ENCODE measurements around the gene VSTM2B. TPM values are rescaled to one million over a fixed set of nuclear protein-coding genes. Genes with fewer than 3 reads are reported as not detected.

VSTM2B gene
- total RNA-seq, 1 donor from 2014 or later = not detected

DNA sequence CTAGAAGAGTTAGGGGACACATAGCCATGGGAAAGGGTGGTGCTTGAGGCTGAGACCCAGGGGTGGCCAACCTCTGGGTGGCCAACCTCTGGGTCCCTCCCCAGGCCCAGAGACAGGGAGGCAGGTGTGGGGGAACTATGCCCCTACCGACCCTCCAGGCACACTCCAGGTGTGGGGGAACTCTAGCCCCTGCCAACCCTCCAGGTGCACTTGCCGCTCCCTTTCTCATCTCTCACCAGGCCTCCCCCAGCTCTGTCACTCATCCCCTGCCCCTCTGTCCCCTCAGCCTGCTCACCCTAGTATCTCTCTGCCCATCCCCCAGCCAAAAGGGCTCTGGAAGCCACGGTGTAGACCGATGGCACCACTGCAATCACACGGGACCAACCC is 10.6 kb upstream of the VSTM2B start:
- DNase-seq (ENCODE audit: low spot score) = no peak

DNA sequence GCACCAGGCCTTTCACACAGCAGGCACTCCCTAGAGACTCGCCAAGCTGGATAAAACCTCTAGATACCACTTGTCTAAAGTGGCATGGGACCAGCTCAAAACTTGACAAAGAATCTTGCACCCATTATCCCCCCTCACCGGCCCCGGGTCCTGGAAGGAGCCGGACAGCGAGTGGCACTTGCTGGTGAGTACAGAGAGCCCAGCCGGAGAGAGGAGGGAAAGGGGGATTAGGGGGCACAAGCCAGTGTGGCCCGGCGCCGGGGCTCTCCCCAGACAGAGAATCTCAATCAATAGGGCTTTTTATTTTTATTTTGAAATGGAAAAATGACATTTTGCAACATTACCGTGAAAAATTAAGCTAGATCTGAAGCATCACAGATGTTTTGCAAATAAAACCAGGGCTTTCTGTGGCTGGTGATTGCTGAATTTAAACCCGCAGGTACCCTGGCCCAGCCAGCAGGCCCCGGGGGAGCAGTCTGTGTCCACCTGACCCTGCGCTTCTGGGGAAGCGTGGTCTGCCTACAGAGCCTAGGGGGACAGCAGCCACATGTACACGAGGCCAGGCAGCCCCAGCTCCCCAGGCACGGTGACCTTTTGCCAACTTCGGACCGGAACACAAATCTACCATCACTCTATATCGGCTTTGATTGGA is 10.0 kb upstream of the VSTM2B start:
- no peak for DNase-seq (ENCODE audit: low spot score)

DNA sequence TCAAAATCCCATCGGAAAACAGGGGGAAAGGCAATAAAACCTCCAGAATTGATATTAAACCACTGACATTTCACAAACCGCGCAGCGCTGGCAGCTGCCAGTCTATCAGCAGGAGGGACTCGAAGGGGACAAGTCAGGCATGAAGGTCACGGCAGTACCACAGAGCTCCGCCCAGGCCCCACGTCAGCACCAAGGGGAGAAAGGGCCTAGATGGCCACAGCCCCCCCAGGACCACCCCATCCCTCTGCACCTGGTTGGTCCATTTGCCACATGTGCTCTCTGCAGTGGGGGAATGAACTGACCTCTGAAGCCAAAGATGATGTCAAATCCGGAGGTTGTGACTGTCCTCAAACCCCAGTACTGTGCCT is 9.5 kb upstream of the VSTM2B start:
- DNase-seq (ENCODE audit: low spot score) = no peak

DNA sequence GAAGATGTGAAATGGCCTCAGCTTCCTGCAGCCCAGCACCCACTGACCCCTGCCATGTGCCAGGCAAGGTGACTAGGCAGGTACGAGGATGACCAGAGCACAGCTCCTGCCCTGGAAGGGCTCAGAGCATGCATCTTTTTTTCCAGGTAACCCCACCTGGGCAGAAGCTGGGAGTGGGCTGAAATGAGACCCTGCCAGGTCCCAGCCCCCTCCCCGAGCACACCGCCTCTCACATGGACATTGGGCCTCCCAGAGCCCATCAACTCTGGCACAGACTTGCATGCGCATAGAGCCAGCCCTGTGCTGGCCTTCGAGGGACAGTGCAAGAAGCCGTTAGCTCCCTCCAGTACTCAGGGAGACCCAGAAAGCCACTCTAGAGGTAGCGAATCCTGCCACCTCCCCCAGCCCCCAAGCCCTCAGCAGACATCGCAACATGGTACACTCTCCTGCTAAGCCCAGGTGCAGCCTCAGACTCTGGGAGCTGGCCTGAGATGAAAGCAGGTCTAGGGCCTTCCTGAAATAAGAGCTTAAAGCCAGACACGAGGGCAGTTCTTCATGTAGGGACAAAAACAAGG is 8.9 kb upstream of the VSTM2B start:
- DNase-seq (ENCODE audit: low spot score) = no peak

DNA sequence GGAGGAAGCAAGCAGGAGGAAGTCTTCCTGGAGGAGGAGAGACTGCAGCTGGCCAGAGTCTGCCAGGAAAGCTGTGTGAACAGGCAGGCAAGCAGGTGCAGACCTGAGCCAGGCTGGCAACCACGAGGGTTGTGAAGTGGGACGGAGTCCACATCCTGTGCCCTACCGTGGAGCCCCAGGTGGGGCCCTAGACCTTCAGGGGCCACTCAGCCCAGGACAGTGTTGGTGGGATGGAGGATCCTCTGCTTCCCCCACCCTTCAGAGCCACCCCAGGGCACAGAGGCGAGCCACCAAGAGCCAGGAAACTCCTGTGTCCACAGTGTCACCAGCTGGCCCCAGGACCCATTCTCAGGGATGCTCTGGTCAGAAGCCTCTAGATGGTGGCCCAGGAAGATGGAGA is 8.4 kb upstream of the VSTM2B start:
- no peak for DNase-seq (ENCODE audit: low spot score)

DNA sequence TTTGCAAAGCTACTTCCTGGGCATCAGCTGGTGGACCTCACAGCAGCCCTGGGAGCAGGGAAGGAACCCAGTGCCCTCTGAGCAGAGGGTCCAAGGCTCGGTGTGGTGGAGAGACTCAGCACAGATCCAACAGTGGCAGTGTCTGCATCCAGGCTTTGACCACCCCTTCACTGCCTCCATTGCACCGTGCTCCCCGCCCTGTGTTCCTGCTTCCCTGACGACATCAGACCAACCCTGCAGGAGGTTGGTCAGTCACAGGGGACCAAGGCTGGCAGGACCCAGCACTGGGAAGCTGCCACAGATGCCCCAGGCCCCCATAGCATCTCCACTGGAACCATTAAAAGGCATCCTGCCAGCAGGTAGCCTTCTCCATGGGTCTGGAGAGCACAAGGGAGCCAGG is 7.8 kb upstream of the VSTM2B start:
- DNase-seq (ENCODE audit: low spot score) = no peak

DNA sequence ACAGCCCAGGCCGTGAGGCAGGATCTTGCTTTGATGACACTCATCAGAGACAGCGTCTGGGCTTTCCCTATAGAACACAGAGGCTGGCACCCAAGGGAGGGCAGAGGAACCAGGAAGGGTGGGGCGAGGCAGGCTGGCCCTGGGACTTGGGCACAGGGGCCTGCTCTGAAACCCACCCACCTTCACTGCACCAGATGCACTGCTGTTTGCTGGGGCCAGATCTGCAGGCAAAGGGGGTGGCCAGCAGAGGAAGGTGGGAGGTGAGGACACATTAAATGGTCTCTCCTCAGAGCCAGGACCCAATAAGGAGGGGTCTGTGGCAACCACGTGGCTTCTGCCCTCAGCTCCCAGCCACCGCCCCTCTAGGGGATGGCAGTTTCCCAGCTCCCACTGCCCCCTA is 6.6 kb upstream of the VSTM2B start:
- no peak for DNase-seq (ENCODE audit: low spot score)

DNA sequence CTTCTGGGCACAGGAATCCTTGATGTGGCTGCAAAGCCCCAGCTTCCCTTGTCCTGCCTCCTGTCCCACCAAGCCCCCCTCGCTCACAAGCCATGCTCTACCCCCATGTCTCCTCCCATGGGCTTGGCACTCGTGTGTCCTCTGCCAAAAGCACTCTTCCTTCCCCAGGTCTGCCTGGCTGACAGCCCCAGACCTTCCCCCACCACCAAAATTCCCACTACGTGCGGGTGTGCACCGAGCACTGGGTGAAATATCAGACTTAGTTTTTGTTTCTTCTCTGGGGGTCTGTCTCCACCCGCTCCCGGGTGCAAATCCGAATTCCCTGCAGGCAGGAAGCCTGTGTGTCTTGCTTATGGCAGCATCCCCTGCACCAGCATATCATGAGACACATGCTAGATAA is 5.9 kb upstream of the VSTM2B start:
- DNase-seq (ENCODE audit: low spot score) = no peak

DNA sequence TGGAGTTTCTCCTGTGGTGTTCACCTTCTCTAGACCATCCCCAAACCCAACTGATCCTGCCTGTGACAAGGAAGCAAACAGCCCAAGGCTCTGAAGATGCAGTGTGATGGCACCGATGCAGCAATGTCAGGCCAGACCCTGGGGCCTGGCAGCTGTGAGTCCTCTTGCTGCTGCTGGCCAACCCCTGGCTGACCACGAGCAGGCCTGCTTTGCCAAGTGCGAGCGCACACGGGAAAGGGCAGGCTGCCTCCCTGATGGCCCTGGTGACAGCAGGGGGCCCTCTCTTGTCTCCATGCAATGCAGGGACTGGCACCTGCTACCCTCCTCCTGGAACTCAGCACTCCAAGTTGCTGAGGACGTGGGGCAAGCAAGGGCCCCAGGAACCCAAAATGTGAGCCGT is 5.4 kb upstream of the VSTM2B start:
- no peak for DNase-seq (ENCODE audit: low spot score)

DNA sequence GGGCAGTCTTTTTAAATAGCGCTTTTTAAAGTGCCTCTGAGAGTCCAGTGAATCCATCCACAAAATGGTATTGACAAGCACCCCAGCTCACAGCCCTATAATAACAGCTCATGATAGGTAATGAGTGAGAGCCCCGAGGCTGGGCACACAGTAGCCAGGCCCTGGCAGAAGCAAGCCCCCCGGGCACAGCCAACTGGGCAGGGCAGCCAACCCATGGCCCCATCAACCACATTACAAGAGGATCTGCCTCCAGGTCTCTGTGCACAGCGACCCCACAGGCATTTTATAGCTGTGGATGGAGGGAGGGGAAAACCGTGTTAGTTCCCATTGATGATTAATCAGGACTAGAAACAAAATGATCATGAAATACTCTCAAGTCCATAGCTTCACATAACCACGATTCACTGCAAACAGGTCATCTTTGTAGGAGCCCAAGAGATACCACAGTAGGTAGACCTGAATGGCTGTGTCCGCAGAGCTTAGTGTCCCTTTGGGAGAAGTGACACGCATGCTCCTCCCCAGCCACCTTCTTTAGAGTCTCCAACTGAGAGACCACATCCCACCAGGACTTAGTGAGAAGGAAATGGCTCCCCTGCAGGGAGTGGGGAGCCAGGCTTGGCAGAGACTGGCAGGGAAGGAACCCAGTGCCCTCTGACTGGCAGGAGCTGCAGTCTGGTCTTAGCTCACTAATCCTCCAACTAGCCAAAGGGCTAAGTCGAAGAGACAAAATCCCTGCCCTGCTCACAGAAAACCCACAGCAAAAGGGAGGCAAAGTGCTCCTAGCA is 4.3 kb upstream of the VSTM2B start:
- DNase-seq (ENCODE audit: low spot score) = no peak

DNA sequence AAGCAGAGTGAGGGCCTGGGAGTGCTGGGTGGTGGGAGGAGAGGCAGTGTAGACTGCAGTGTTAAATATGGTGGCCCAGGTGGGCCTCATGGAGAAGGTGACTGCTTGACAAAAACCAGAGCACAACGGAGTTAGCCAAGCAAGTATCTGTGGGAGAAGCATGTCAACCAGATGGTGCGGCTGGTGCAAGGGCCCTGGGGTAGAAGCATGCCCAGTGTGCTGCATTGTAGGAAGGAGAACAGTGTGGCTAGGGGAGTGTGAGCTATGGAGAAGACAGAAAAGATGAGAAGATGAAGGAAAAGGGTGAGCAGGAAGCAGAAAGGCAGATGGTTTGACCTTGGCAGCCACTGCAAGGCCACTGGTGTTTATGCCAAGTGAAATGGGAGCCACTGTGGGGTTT is 2.2 kb upstream of the VSTM2B start:
- DNase-seq (ENCODE audit: low spot score) = no peak

DNA sequence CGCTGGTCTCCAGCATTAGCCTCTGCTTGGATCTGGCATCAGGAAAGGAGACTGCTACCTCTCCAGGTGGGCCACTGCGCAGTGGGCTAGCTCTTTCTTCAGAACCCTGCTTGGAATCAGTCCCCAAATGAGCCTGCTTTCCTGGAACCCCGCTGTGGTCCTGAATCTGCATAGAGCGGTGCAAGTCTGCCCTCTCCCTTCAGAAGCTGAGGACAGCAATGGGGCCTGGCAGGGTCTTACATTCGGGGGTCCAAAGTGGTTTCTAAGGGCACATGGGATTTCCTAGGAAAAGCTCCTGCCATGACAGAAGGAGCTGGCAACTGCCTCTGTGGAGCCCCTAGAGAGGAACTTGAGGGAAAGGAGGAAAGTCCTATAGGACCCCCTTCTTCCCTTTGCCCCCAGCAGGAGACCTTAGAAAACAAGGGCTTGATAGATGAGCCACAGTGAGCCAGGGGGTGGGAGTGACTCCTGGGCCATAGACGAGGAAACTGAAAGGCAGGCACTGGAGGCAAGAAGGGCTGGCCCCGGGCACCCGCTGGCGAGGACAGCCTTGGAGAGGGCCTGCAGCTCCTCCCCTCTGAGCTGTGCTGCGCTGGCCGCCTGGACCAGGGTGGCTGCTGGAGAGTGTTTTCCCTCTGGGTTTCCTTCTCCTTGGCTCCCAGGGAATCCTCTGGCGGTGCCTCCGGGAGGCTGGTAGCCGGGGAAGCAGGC is 1.4 kb upstream of the VSTM2B start:
- no peak for DNase-seq (ENCODE audit: low spot score)

DNA sequence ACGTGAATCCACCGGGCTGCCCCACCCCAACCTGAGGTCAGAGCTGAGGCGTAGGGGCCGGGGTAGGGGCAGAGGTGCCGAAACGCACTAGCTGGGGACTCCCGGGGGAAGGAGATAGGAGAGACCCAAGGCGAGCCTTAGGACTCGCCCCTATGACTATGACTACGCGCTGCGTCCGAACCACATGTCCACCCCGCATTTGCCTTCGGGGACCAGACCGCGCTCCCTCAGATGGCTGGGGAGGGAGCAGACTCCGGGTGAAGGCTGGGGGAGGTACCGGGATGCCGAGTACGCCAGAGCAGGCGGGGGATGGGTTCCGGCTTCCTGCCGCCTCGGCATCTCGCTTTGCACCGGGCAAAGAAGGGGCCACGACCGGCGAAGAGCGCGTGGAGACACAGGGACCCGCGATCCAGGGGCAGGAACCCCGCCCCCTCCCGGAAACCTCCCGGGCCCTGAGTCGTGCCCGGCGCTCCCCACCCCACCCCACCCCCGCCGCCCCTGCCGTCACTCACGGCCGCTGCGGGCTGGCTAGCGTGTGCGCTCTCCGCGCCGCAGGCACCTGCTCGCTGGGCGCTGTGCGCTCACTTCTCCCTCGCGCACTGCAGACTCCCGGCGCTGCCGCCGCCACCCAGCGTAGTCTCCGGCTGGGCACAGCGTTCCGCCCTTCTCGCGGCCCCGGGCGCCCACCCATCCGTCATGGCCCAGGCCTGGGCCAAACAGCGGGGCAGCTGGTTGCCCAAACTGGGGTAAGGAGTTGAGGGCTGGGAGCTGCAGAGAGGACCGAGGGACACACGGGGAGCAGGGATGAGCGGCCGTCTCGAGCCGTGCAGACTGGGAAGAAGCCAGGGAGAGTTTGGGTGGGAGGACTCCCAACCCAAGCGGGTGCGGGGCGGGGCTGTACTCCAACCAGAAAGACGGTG is 622 bp upstream of the VSTM2B start:
- no peak for DNase-seq (ENCODE audit: low spot score)

DNA sequence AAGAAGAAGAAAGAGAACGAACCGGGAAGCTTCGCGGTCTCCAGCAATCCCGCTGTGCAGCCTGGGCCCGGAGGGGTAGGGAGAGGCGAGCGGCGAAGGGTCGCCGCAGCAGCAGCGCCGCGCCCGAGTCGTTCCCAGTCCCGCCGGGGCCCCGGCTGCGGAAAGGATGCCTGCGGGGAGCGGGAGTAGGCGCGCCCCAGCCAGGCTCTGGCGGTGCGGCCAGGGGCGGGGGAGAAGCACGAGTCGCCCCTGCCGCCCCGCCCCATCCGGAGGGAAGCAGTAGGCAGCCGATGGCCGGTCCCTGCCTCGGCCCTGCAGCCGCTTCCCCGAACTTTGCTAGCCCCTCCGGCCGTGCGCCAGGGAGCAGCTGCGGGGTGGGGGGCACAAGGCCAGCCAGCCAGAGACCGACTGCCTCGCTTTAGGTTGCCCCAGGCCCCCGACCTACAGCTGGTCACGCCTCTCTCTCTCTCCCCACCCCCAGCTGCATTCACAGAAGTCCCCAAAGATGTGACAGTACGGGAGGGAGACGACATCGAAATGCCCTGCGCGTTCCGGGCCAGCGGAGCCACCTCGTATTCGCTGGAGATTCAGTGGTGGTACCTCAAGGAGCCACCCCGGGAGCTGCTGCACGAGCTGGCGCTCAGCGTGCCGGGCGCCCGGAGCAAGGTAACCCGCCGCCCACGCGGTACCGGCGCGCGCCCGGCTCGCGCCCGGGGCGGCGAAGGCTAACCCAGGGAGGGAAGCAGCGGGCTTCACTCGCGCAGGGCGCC is 1.1 kb downstream of the VSTM2B start:
- no peak for DNase-seq (ENCODE audit: low spot score)

DNA sequence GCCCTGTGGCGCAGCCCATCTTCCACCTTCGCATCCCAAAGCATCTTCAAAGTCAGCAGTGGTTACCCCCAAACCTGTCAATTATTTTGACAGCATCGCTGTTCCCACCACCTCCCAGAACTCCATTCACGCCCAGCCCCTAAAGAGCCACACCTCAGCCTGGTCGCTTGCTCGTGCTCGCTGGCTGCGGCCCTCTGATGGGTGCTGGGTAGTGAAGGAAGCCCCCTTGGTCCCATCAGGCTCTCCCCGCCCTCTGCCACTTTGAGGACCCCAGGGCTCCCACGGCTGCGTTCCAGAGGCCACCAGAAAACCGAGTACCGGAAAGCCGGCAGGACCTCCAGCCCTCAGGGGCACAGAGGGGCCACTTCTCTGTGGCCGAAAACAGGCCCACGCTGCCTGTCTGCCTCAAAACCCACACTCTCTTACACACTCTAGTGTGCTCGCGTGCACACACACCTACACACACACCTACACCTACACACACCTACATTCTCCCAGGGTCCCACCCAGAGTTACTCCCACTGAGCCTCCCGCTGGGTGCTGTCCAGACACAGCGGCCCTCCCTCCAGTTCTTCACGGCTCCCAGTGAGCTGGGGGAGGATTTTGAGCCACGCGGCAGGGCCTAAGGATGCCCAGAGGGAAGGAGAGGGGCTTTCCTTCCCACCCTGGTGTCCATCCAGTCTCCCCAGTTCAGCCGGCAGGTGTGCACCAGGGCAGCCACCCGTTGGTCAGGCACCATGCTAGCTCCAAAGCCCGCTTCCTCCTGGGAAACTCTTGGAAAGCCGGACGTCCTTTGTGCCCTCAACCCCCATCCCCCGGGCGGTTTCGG is 1.9 kb downstream of the VSTM2B start:
- no peak for DNase-seq (ENCODE audit: low spot score)

DNA sequence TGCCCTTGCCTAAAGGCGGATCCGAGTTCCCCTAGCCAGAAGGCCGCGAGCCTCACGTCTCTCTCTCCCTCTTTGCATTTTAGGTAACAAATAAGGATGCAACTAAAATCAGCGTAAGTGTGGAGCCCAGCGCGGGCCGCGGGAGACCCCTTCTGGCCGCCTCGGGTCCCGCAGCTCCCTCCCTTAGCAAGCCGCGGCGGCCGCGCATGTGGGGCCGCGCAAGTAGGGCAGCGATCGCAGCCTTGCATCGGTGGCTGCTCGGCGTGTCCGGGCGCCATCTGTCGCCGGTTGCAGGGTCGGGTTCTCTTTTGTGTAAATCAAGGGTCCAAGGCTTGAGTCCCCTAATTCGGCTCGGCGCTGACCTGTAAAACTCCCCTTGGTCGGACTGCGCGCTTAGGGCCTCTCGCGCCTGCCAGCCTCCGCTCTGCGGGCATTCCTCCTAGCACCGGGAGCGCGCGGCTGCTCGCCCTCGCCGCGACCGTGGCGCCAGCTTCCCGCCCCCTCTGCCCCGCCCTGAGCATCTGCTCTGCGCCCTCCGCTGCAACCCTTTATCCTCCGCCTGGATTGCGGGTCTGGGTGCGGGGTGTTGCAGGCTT is 2.7 kb downstream of the VSTM2B start:
- DNase-seq (ENCODE audit: low spot score) = no peak

DNA sequence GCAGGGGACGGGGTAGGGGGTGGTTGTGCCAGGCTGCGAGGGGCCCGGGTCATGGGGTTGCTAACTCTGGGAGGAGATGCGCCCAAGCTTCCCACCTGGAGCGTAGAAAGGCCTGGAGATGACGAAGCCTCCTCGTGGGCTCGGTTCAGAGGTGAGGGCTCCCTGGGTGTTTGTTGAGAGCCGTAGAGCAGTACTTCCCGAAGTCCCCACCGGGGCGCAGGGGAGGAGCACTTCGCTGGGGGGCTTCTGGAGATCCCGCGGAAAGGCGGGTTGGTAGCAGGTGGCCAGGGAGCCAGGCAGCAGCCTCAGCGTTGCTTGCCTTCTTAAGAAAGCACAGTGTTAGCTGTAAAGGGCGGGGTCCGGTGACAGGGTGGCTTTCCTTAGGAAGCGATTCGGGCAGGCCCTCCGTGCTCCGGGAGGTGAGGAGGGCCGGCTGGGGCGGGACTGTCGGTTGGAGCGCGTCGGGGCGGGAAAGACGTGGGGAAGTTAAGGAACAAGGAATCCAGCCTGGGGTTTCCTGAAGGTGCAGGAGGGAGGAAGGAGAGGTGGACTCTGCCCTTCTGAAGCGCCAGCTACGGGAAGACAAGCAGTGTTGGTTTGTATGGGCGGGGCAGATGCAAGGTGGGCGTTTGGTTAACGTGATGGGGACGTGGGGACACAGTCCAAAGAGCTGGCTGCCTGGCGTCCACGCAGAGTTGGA is 3.3 kb downstream of the VSTM2B start:
- no peak for DNase-seq (ENCODE audit: low spot score)
